ENCODE results near the gene DNAJB4. TPM values are rescaled to one million over a fixed set of nuclear protein-coding genes. Genes with fewer than 3 reads are reported as not detected.
"Not testable (repeated sequence)": the region's sequence is repeated elsewhere in the genome, so short reads cannot be mapped to it uniquely, and the experiment has no call there.

DNAJB4 gene
- polyA plus RNA-seq, 5 donors, result 31.1 to 49.6 (median 40.9) TPM

DNA sequence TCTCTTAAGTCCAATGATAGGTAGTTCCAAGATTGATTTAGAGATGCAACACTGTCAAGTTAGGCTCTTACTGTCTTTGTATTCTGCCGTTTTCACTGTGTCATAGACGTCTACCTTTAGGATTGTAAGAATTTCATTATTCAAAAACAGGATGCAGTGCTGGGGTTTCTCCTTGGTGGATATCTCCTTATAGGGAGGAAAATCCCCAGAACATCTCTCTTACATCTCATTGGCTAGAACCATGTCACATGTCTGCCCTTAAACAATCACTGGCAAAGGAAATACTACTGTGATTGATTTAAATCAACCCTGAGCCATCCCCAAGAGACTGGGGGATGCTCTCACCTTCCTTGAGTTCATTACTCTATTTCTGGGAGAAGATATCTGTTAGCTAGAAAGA, 15.0 kb upstream of the DNAJB4 start:
- DNase-seq, result no peak

DNA sequence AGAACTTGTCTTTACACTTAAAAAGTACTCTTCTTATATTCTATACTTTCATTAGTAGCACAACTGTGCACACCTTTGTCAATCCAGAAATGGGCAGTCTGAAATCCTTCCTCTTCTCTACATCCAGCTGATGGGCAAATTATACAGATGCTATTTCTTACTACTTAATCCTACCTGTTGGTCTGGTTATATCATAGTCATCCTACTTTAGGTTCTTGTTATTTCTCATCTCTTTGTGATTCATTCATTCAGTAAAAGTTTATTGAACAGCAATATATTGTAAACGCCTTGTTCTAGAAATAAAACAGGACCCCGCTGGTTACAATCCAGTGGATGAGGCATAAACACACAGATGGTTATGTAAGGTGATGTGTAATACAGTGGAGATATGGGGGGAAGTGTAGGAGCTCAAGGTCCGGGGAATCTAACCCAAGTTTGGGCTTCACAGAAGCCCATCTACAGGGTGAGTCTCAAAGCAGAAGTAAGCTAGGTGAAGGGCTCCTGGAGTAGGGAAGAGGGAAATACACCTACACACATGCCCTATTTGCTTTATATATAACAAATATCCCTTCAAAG, 14.0 kb upstream of the DNAJB4 start:
- no peak for DNase-seq

- no peak for DNase-seq
Observed at GRCh38 chr1:77991638-77992037, 13.1 kb upstream of the DNAJB4 start.

GRCh38 chr1:77994117-77994705, 10.5 kb upstream of the DNAJB4 start:
- peak; percentile 55 to 66 for DNase-seq

GRCh38 chr1:77996734-77997133, 8.0 kb upstream of the DNAJB4 start:
- DNase-seq, result no peak

DNA sequence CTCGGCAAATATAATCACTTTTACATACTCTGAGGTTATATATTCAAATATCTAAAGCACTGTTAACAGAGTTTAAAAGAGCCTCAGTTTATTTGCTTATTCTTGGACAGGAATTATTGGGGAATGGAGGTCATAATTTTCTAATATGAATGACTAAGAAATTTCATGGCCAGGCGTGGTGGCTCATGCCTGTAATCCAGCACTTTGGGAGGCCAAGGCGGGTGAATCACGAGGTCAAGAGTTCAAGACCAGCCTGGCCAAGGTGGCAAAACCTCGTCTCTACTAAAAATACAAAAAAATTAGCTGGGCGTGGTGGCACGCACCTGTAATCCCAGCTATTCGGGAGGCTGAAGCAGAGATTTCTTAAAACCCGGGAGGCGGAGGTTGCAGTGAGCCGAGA, 4.2 kb upstream of the DNAJB4 start:
- not testable (repeated sequence) for DNase-seq

GRCh38 chr1:78003070-78003746, 1.5 kb upstream of the DNAJB4 start:
- no peak for DNase-seq

- peak; percentile 57 to 58 for DNase-seq
Observed at GRCh38 chr1:78003882-78004718, 639 bp upstream of the DNAJB4 start.

DNA sequence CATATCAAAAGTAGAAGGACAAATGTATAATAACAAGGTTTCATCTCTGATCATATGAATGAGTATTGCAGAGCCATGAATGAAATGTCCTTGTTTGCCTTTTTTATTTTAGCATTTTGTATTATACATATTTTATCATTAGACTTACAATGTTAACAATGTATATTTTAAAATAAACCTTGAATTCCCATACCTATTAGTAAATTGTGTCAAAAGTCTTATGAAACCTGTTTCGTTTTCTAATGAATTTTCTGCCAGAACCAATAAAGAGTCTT, 646 bp downstream of the DNAJB4 start:
- DNase-seq, result no peak

DNA sequence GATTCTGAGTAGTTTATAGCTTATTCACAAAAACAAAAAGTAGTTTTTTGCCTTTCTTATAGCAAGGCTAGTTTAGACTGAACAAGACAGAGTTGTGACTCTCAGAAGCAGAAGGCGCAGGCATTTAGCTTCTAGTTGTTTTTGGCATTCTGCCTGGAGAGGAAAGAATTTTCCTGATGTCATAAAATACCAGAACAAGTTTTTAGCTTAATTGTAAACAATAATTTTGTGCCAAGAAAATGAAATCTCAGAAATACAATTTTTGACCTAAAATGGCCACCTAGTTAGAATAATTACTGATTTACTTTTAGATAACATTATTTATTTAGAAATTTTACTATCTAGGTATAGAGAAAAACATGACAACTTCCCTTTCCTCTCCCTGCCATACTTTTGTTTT, 1.0 kb downstream of the DNAJB4 start:
- DNase-seq, result peak; percentile 83 to 90

DNA sequence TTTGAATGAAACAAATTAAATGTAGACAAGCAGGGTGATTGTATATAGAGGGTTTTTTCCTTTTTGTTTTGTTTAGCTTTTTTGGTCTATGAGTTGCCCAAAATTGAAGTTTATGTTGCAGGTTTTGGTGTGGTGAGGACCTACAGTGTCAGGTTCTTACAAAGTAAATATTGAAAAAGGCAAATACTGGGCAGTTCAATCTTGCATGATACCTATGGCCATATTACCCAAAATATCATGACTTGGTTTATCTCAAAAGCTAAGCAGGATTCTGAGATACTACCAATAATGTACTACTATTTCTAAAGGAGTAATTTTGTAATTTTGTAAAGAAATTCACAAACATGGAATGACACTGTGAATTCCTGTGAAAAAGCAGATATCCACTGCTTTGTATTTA, 1.8 kb downstream of the DNAJB4 start:
- no peak for DNase-seq

- DNase-seq, result no peak
Observed at GRCh38 chr1:78007677-78008341, 3.1 kb downstream of the DNAJB4 start.

GRCh38 chr1:78009276-78009675, 4.5 kb downstream of the DNAJB4 start:
- no peak for DNase-seq

- no peak for DNase-seq
Observed at GRCh38 chr1:78009836-78010235, 5.1 kb downstream of the DNAJB4 start.

DNA sequence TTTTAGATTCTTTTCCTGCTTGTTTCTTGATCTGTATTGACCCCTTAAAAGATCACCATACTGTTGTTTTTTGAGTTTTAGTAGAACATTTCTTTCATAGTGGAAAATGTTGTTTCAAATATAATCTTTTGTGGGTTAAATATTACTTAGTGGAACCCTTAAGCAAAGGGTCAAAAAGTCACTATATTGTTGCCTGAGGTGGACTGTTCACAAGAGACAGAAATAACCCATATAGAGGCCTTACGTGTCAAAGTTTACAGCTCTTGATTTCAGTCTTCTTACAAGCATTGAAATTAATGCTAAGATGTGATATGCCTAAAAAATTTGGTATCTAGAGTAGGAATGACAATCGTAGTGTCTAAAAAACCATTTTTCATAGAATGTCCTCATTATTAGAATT, 6.3 kb downstream of the DNAJB4 start:
- no peak for DNase-seq

GRCh38 chr1:78015148-78015547, 10.4 kb downstream of the DNAJB4 start:
- no peak for DNase-seq

DNA sequence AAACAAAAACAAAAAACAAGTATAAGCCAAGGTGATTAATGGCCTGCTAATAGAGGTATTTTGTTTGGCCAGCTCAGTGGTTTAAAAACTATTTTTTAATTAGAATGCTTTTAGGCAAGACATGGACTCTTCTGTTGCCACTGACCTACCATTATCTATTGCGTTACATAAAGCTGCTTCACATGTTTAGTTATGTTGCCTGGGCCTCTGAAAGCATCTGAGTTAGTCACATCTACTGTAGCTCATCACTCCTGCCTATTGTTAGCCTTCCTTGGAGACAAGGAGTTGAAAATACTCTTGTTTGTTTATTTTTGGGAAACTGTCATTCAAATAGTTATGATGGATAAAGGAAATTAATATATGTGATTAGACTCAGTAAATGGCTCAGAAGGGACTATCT, 14.3 kb downstream of the DNAJB4 start:
- no peak for DNase-seq

DNA sequence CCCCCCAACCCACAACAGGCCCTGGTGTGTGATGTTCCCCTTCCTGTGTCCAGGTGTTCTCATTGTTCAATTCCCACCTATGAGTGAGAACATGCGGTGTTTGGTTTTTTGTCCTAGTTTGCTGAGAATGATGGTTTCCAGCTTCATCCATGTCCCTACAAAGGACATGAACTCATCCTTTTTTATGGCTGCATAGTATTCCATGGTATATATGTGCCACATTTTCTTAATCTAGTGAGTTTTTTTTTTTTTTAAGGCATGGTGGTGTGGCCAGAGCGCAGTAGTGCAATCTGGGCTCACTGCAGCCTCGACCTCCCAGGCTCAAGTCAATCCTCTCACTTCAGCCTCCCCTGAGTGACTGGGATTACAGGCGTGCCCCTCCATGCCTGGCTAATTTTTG, 16.4 kb downstream of the DNAJB4 start:
- not testable (repeated sequence) for DNase-seq

- no peak for DNase-seq
Observed at GRCh38 chr1:78029793-78030192, 25.1 kb downstream of the DNAJB4 start.

- no peak for DNase-seq
Observed at GRCh38 chr1:78032996-78033796, 28.5 kb downstream of the DNAJB4 start.

GRCh38 chr1:78033797-78034172, 29.0 kb downstream of the DNAJB4 start:
- no peak for DNase-seq

DNA sequence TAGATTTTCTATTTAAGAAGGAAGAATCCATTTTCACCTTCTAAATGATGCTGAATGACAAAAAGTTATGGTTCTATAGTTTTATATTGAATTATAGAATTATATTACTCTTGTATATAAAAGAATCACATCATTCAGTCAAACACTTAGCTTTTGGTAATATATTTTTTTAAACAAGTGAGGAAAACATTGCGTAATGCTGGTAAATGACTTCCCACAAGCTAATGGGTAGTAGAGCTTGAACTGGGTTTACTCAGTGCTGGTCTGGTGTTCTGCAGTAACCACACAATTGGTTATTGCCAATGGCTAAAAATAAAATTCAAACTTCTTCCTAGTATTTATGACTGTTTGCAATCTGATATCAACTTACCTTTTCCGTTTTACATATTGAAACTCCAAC, 30.4 kb downstream of the DNAJB4 start:
- no peak for DNase-seq
